WI38 (cell line): ENCODE data around the gene SPATA46.

Experiments
- H3K4me3 ChIP-seq: 2 replicates; pipeline ENCODE4 v1.5.1; 2011; ENCODE audit warnings: low read depth, mild to moderate bottlenecking, control low read depth, low read length
- TF ChIP-seq, protein P1 (sequence below): IDR thresholded peaks from 2 replicates; pipeline ENCODE4 v1.5.1; 2012; ENCODE audit warnings: low read depth, mild to moderate bottlenecking, control low read depth, low read length

The SPATA46 gene

GRCh38 chr1:162381383-162381782 is 4.7 kb upstream of the SPATA46 start, which contains the start of gene C1orf226:
C1orf226 (plus strand) TSS chr1:162381728; CDS start chr1:162381902, 174 bp downstream.
- TF ChIP-seq, protein P1, sequence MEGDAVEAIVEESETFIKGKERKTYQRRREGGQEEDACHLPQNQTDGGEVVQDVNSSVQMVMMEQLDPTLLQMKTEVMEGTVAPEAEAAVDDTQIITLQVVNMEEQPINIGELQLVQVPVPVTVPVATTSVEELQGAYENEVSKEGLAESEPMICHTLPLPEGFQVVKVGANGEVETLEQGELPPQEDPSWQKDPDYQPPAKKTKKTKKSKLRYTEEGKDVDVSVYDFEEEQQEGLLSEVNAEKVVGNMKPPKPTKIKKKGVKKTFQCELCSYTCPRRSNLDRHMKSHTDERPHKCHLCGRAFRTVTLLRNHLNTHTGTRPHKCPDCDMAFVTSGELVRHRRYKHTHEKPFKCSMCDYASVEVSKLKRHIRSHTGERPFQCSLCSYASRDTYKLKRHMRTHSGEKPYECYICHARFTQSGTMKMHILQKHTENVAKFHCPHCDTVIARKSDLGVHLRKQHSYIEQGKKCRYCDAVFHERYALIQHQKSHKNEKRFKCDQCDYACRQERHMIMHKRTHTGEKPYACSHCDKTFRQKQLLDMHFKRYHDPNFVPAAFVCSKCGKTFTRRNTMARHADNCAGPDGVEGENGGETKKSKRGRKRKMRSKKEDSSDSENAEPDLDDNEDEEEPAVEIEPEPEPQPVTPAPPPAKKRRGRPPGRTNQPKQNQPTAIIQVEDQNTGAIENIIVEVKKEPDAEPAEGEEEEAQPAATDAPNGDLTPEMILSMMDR, result no peak
- H3K4me3 ChIP-seq, result no peak within 1 kb of the TSS

GRCh38 chr1:162380061-162380846 is 3.6 kb upstream of the SPATA46 start:
- no peak overlapping the region for H3K4me3 ChIP-seq
- TF ChIP-seq, protein P1, result no peak

- TF ChIP-seq, protein P1, result no peak
- H3K4me3 ChIP-seq, result no peak overlapping the region
Measured at GRCh38 chr1:162375463-162375862, 1.2 kb downstream of the SPATA46 start.

GRCh38 chr1:162374406-162374805 is 2.2 kb downstream of the SPATA46 start:
- TF ChIP-seq, protein P1, result no peak
- no peak overlapping the region for H3K4me3 ChIP-seq

- TF ChIP-seq, protein P1, result no peak
- H3K4me3 ChIP-seq, result no peak overlapping the region
Measured at GRCh38 chr1:162373541-162374260, 3.0 kb downstream of the SPATA46 start.

GRCh38 chr1:162373072-162373427 is 3.6 kb downstream of the SPATA46 start:
- no peak overlapping the region for H3K4me3 ChIP-seq
- TF ChIP-seq, protein P1, result no peak
